ENCODE measurements around the gene CYP46A1.

GRCh38 chr14:99660794-99661193, 23.3 kb upstream of the CYP46A1 start:
- TF ChIP-seq ZNF324 (tag by site-specific recombination; IDR thresholded peaks at IDR 0.05): no peak
- TF ChIP-seq ZNF274 (IDR thresholded peaks at IDR 0.05; ENCODE audit: low read length): no peak
- no peak for TF ChIP-seq ZNF274 (tag by site-specific recombination; IDR thresholded peaks at IDR 0.05; ENCODE audit: borderline replicate concordance)
- TF ChIP-seq, protein P1, sequence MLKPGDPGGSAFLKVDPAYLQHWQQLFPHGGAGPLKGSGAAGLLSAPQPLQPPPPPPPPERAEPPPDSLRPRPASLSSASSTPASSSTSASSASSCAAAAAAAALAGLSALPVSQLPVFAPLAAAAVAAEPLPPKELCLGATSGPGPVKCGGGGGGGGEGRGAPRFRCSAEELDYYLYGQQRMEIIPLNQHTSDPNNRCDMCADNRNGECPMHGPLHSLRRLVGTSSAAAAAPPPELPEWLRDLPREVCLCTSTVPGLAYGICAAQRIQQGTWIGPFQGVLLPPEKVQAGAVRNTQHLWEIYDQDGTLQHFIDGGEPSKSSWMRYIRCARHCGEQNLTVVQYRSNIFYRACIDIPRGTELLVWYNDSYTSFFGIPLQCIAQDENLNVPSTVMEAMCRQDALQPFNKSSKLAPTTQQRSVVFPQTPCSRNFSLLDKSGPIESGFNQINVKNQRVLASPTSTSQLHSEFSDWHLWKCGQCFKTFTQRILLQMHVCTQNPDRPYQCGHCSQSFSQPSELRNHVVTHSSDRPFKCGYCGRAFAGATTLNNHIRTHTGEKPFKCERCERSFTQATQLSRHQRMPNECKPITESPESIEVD (tag by site-specific recombination; IDR thresholded peaks at IDR 0.05): no peak
